Neuronal stem cell (in vitro differentiated cells): ENCODE results near the gene CEP162. TPM values are rescaled to one million over a fixed set of nuclear protein-coding genes. Genes with fewer than 3 reads are reported as not detected.
A peak's percentile ranks its signal among the peaks of the same experiment; 100 is the strongest.

Experiments
- DNase-seq: peaks from one replicate; pipeline ENCODE4 v3.0.0-alpha.2; 2013; ENCODE audit warnings: low spot score
- H2AFZ ChIP-seq: one replicate; pipeline ENCODE4 v1.6.1; 2013; ENCODE audit warnings: mild to moderate bottlenecking, low read length, inconsistent platforms
- H2AK5ac ChIP-seq: 2 replicates; pipeline ENCODE4 v1.6.1; 2013; ENCODE audit warnings: low read depth, mild to moderate bottlenecking, inconsistent platforms, low read length, moderate library complexity, mixed read lengths
- H2BK120ac ChIP-seq: 2 replicates; pipeline ENCODE4 v1.6.1; 2013; ENCODE audit warnings: low read depth, mild to moderate bottlenecking, inconsistent platforms, low read length, moderate library complexity, mixed read lengths
- H2BK12ac ChIP-seq: one replicate; pipeline ENCODE4 v1.6.1; 2013; ENCODE audit warnings: low read length, inconsistent platforms
- H2BK15ac ChIP-seq: 2 replicates; pipeline ENCODE4 v1.6.1; 2013; ENCODE audit warnings: mild to moderate bottlenecking, low read length, inconsistent platforms, mixed read lengths
- H2BK5ac ChIP-seq: one replicate; pipeline ENCODE4 v1.6.1; 2013; ENCODE audit warnings: inconsistent platforms, mild to moderate bottlenecking, low read length, moderate library complexity
- H3K14ac ChIP-seq: one replicate; pipeline ENCODE4 v1.6.1; 2013; ENCODE audit warnings: low read length, inconsistent platforms
- H3K18ac ChIP-seq: 2 replicates; pipeline ENCODE4 v1.6.1; 2013; ENCODE audit warnings: low read length, inconsistent platforms
- H3K23ac ChIP-seq: 2 replicates; pipeline ENCODE4 v1.6.1; 2013; ENCODE audit warnings: low read depth, mild to moderate bottlenecking, mixed read lengths, low read length, inconsistent platforms; ENCODE audit not compliant: poor library complexity
- H3K27ac ChIP-seq: replicated peaks from 3 replicates; pipeline ENCODE4 v1.5.1; 2013; ENCODE audit warnings: low read length, inconsistent platforms
- H3K27me3 ChIP-seq, 3 experiments: 2 replicates each; pipeline ENCODE4 v1.6.1; 2013; ENCODE audit warnings: low read length in 3 of 3, mild to moderate bottlenecking in 2 of 3, inconsistent platforms in 1 of 3, low read depth in 1 of 3, mixed read lengths in 1 of 3, moderate library complexity in 1 of 3; ENCODE audit not compliant: control insufficient read depth in 3 of 3, insufficient read depth in 3 of 3
- H3K36me3 ChIP-seq, 2 donors: replicated peaks in 1 of 2; 2 replicates each; pipeline ENCODE4 v1.6.1; 2013; ENCODE audit warnings: low read length in 2 of 2; ENCODE audit not compliant: control insufficient read depth in 2 of 2, insufficient read depth in 2 of 2
- H3K4ac ChIP-seq: 2 replicates; pipeline ENCODE4 v1.6.1; 2013; ENCODE audit warnings: inconsistent platforms, mild to moderate bottlenecking, low read length, moderate library complexity
- H3K4me1 ChIP-seq, 2 donors: 1 replicate in 1 of 2; 2 replicates in 1 of 2; pipeline ENCODE4 v1.6.1; 2013; ENCODE audit warnings: low read length in 2 of 2, low read depth in 1 of 2; ENCODE audit not compliant: control insufficient read depth in 2 of 2, insufficient read depth in 1 of 2
- H3K4me2 ChIP-seq: one replicate; pipeline ENCODE4 v1.6.1; 2013; ENCODE audit warnings: mild to moderate bottlenecking, low read length, inconsistent platforms; ENCODE audit not compliant: insufficient read depth, poor library complexity, severe bottlenecking
- H3K4me3 ChIP-seq, 2 donors: 2 replicates each; pipeline ENCODE4 v1.5.1; 2013; ENCODE audit warnings: low read length in 2 of 2, mild to moderate bottlenecking in 2 of 2, inconsistent platforms in 1 of 2, moderate library complexity in 1 of 2
- H3K79me1 ChIP-seq: one replicate; pipeline ENCODE4 v1.6.1; 2013; ENCODE audit warnings: low read depth, mild to moderate bottlenecking, inconsistent platforms, low read length, moderate library complexity
- H3K9ac ChIP-seq: one replicate; pipeline ENCODE4 v1.6.1; 2013; ENCODE audit warnings: mild to moderate bottlenecking, low read depth, low read length, inconsistent platforms; ENCODE audit not compliant: poor library complexity
- H3K9me3 ChIP-seq, 2 donors: replicated peaks in 1 of 2; 2 replicates each; pipeline versions ENCODE3 to v1.6.1; 2013; ENCODE audit warnings: low read length in 2 of 2, mild to moderate bottlenecking in 2 of 2, inconsistent platforms in 1 of 2, low read depth in 1 of 2, mixed read lengths in 1 of 2, moderate library complexity in 1 of 2; ENCODE audit not compliant: control insufficient read depth in 2 of 2, insufficient read depth in 1 of 2
- H4K8ac ChIP-seq: one replicate; pipeline ENCODE4 v1.6.1; 2013; ENCODE audit warnings: low read depth, mild to moderate bottlenecking, inconsistent platforms, low read length, moderate library complexity
- H4K91ac ChIP-seq: one replicate; pipeline ENCODE4 v1.6.1; 2013; ENCODE audit warnings: low read length, low read depth, mild to moderate bottlenecking, inconsistent platforms; ENCODE audit not compliant: poor library complexity
- WGBS, 2 donors: extraction: QIAGEN DNeasy Blood & Tissue Kit; methylation state at CpG; one replicate each; pipeline ENCODE4 v1.1.7; 2013; ENCODE audit warnings: missing lambda C conversion rate in 2 of 2, mixed read lengths in 1 of 2; ENCODE audit not compliant: insufficient read length in 2 of 2, insufficient replicate concordance in 1 of 2; ENCODE audit errors: extremely low coverage in 2 of 2; 5-methylcytosine and 5-hydroxymethylcytosine counted together
- polyA plus RNA-seq, 2 experiments: library from polyadenylated mRNA; stranded (reverse); fragments of 200-250 nt; gene quantifications; one replicate each; pipeline ENCODE4 v1.2.3, GENCODE V29; 2013

Gene CEP162, protein sequence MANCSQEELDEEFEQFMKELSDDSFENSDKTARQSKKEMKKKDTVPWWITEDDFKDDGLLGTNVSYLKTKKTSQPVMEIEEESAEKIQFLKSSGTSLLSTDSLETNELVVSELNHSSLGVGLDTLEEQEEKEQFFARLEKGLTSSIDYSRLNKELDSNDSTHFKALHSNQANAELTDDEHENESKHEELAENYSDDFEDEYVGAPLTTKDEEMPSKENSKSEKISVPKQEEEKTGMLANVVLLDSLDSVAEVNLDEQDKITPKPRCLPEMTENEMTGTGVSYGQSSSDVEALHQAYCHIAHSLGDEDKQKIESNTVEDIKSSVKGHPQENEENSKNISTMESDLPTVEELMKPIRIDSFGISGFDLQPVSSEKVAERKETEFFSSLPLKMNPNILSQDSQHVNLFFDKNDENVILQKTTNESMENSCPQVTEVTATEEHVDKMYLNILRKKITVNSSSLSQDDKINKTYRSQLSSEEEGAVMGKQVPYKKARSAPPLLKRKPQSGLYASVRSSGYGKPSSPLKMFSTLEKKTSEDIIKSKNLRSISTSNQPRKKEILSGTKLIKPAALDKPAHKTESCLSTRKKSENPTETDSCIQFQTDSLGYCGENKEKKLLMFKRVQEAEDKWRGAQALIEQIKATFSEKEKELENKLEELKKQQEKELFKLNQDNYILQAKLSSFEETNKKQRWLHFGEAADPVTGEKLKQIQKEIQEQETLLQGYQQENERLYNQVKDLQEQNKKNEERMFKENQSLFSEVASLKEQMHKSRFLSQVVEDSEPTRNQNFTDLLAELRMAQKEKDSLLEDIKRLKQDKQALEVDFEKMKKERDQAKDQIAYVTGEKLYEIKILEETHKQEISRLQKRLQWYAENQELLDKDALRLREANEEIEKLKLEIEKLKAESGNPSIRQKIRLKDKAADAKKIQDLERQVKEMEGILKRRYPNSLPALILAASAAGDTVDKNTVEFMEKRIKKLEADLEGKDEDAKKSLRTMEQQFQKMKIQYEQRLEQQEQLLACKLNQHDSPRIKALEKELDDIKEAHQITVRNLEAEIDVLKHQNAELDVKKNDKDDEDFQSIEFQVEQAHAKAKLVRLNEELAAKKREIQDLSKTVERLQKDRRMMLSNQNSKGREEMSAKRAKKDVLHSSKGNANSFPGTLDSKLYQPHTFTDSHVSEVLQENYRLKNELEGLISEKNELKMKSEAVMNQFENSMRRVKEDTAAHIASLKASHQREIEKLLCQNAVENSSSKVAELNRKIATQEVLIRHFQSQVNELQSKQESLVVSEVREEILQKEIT (N-terminal part only)
- 7.9 TPM for polyA plus RNA-seq (2013, experiment 1 of 2)
- 7.9 TPM for polyA plus RNA-seq (2013, experiment 2 of 2)

GRCh38 chr6:84227434-84228197 is at the start of gene CEP162:
Gene CEP162 (minus strand): TSS chr6:84227643. CDS start chr6:84226393, 1,250 bp downstream.
- Histone ChIP-seq H3K4me1 (peaks cover 2% of the 10 kb centered on the region in 2 donors), H3K79me1 (no peaks in the 10 kb centered on the region), H4K8ac (no peak within 1 kb of the TSS), H3K4ac (no peak within 1 kb of the TSS), H2AFZ (peak within 1 kb of the TSS; percentile 97), H3K4me3 (peak within 1 kb of the TSS; percentile 79 to 88), H4K91ac (no peak within 1 kb of the TSS), H2AK5ac (no peak within 1 kb of the TSS), H3K9me3 (no peaks in the 10 kb centered on the region), H3K9ac (peak within 1 kb of the TSS; percentile 90), H3K27me3 (peaks cover 0 to 4% (median 3%) of the 10 kb centered on the region in 3 experiments), H3K14ac (peak within 1 kb of the TSS; percentile 64), H3K18ac (peak within 1 kb of the TSS; percentile 85), H3K27ac (peak within 1 kb of the TSS; percentile 4), H3K4me2 (peak within 1 kb of the TSS; percentile 93), H3K23ac (no peak within 1 kb of the TSS), H2BK120ac (no peak within 1 kb of the TSS), H2BK5ac (peak within 1 kb of the TSS; percentile 55), H3K36me3 (peaks cover 0 to 24% of the 10 kb centered on the region in 2 donors), H2BK12ac (no peak within 1 kb of the TSS), H2BK15ac (peak within 1 kb of the TSS; percentile 83)
- DNase-seq = peak; percentile 86
- WGBS, 2 donors = no CpG with 5 or more reads among the region's 40 CpGs

DNA sequence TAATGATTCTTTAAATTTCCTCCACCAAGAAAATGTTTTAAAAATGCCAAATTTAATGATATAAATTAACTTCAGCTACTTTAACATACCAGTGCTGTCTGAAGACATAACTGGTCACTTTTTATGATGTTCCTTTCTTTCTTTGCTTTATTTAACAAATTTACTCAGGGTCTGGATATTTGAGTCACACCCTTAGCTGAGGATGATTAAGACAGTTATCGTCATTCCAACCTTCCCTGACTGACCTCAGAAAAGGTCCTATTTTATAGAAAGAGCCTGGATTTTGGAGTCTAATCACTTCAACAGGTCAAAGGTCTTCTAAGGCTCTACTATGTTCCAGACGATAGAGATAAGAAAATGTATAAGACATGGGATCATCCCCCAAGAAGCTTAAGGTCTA is 47.4 kb upstream of the CEP162 start:
- WGBS, 2 donors = no CpG with 5 or more reads among the region's 2 CpGs
- H3K36me3 ChIP-seq = no peaks in the 10 kb centered on the region
- H3K4me1 ChIP-seq = no peaks in the 10 kb centered on the region
- no peak overlapping the region for H4K91ac ChIP-seq
- H2BK12ac ChIP-seq = no peak overlapping the region
- no peak for DNase-seq
- no peak overlapping the region for H2BK5ac ChIP-seq
- no peak overlapping the region for H3K4me3 ChIP-seq
- H2AK5ac ChIP-seq = no peak overlapping the region
- no peak overlapping the region for H3K14ac ChIP-seq
- H3K27me3 ChIP-seq = no peaks in the 10 kb centered on the region
- no peak overlapping the region for H4K8ac ChIP-seq
- no peak overlapping the region for H3K23ac ChIP-seq
- H3K4me2 ChIP-seq = no peak overlapping the region
- no peak overlapping the region for H3K27ac ChIP-seq
- no peak overlapping the region for H3K18ac ChIP-seq
- H3K4ac ChIP-seq = no peak overlapping the region
- no peak overlapping the region for H2AFZ ChIP-seq
- no peak overlapping the region for H2BK120ac ChIP-seq
- H2BK15ac ChIP-seq = no peak overlapping the region
- H3K9me3 ChIP-seq = peaks cover 0 to 2% of the 10 kb centered on the region in 2 donors
- no peak overlapping the region for H3K9ac ChIP-seq
- H3K79me1 ChIP-seq = no peaks in the 10 kb centered on the region

DNA sequence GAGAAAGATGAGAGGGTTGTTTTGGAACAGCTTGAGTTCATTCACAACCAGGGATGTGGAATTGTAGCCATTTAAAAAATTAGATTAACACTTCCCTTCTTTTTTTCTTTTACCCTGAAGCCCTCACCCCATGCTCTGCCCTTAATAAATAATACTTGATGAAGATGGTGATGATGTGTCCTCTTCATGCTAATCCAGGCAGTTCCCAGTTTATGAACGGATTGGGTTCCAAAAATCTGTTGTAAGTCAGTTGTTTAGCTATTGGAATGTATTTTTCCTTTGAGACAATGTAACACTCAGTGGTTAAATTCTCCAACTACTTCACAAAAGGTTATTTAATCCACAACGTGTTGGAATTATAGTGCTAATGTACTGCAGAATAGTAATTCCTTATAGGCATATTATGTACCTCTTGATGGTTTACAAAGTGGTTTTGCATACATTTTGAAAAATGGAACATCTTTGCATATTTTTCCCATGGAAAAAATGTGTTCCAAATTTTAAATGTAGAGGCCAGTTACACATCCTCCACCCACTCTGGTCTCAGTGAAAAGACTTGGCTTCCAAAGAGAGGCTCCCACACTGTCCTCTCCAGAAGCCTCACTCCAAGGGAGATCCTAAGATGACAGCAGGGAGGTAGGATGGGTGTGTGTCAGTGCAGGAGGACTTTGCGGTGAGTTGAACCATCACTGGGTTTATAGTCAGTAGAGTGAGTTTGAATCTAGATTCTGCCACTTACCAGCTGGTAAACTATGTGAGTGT is 45.8 kb upstream of the CEP162 start:
- Histone ChIP-seq H3K18ac (no peak overlapping the region), H3K14ac (no peak overlapping the region), H3K9ac (no peak overlapping the region), H3K23ac (no peak overlapping the region), H2BK120ac (no peak overlapping the region), H3K4ac (no peak overlapping the region), H3K9me3 (peaks cover 0 to 2% of the 10 kb centered on the region in 2 donors), H3K79me1 (no peaks in the 10 kb centered on the region), H2BK5ac (no peak overlapping the region), H2BK15ac (no peak overlapping the region), H4K8ac (no peak overlapping the region), H3K27ac (no peak overlapping the region), H3K27me3 (no peaks in the 10 kb centered on the region), H3K4me1 (no peaks in the 10 kb centered on the region), H2AFZ (no peak overlapping the region), H3K4me3 (no peak overlapping the region), H2AK5ac (no peak overlapping the region), H4K91ac (no peak overlapping the region), H2BK12ac (no peak overlapping the region), H3K36me3 (no peaks in the 10 kb centered on the region), H3K4me2 (no peak overlapping the region)
- WGBS, 2 donors = no CpG with 5 or more reads among the region's 3 CpGs
- DNase-seq = no peak
